Superior temporal gyrus (tissue), 1 donor: ENCODE data around the gene KCNJ6.

Source experiments
- DNase-seq: peaks from one replicate; pipeline ENCODE4 v3.0.0-alpha.2; 2016; ENCODE audit errors: extremely low spot score

Gene KCNJ6

DNA sequence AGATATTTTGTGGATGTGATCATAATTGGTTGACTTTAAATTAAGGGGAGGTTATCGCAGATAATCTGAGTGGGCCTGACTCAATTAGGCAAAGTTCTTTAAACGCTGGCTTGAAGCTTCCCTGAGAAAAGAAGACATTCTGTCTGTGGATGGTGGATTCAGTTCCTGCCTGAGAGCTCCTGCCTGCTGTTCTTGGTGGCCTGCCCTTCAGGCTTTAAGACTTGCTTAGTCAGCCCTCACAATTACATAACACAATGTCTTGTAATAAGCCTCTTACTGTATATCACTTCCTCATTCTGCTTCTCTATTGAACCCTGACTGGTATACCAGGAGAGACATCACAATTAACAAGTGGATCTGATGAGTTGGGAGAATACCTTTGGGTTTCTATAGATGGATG is 50.2 kb downstream of the KCNJ6 start:
- peak; percentile 56 for DNase-seq

DNA sequence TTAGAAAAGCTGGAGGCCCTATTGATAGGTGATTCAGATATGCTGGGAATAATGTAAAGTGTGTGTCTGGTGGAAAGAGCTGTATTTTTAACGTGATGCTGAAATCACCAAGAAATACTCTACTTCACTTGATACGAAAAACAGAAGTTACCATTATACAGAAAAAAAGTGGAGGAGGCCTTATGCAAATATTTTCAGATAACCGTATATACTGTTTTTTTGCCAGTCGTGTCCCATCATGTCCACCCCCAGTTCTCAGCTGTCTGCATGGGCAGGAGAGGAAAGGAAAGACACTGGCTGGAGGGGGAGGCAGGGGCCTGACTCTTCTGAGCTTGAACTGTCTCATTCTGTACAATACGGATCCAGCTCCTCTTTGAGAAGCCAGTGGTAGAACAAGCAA is 51.1 kb downstream of the KCNJ6 start:
- DNase-seq, result no peak

DNA sequence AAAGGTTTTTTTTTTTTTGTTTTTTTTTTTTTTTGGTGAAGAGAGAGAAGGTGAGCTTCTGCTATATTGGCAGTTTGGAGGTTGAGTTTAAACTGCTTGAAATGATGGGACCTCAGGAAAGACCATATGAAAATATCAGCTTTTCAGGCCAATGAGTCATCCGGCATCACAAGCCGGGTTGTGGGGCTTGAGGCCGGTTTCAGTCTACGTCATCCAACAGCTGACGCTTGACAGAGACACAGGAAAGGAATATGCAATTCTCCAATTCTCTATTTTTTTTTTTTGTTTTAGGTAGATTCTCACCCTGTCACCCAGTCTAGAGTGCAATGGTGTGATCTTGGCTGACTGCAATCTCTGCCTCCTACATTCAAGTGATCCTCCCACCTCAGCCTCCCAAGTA is 52.4 kb downstream of the KCNJ6 start:
- no peak for DNase-seq

DNA sequence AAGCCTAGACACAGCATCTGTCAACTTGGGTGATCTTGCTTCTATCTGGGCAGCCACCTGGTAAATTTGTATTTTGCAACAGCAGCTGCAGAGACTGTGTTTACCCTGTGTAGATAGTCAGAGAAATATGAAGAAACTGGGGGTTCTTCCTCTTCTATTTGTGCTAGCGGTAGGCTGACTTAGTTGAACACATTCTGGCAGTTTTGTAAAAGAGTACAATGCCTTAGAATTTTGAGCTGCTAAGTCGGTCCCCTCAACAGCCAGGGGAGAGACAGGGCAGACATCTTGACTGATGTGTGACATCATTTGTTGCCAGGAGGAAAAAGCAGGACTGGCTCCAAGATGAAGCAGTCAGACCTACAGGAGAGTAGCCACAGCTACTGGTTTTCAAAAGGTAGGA is 53.7 kb downstream of the KCNJ6 start:
- DNase-seq, result peak; percentile 51

DNA sequence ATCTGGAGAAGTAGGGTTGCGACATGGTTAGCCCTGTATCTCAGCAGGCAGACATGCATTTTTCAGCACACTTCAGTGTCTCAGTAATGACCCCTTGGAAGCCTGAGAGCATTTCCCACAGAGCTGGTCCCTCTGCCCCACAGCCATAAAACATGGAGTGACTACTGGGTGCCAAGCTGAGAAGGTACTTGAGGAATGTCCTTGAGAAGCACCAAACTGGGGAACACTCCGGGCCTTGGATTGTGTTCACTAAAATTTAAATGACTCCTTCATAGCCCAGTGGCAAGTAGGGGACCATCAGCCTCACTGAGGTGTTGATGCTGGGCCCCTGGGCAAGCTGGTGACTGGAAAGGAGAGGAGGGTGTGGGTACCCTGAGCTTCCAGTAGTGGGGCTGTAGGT is 54.7 kb downstream of the KCNJ6 start:
- no peak for DNase-seq

DNA sequence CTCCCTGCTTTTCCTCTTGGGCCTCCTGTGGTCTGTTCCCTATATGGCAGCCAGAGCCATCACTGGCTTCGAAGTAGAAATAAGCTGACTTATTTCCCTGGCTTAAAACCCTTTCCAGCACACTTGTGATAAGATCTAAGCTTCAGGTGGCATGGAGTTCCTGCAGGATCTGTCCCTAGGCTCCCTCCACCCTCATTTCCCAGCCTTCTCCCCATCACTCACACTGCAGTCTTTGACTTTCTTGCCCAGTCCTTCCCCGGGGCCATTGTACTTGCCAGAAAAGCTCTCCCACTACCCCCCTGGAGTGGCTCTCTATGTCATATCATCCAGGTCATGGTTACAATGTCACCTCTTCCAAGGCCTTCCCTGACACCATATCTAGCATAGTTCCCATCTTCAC is 55.8 kb downstream of the KCNJ6 start:
- DNase-seq, result no peak

DNA sequence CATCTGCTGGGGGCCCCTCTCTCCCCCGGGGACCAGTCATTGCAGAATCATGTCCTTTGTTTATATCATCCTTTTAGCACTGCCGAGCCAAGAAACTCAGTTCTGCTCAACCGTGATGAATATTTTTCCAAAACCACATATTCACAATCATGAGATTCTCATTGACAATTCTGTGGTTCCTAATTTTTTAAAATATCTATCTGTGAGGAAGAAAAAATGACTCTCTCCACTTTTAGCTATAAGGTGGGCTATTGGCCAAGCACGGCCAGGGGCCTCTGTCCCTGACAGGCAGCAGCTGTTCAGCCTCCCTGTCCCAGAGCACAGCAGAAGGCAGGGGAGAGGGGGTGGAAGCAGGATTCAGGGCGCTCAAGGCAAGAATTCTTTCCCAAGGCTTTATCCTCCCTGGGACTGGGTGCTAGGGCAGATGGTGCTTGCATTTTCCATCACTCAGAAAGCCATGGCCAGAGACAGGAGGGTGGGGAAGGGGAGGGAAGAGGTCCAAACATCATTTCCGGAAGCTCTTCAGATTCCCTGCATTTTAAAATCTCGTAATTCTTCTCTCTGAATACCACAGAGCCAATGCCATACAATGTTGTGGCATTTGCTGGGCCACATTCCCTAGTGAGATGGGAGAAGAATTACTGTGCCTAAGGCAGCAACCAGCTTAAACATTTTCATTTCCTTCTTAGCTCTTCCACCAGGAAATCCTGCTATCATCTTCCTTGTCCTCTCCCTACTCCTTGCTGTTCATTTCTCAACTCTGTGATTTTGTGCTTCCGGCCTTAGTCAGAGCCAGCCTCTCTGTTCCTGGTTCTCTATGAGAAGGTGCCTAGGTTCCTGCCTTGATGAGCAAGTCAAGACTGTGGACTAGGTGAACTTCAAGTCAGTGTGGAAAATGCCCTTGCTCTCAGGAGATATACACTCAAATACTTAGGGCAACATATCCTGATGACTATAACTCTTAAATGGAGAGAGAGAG is 60.3 kb downstream of the KCNJ6 start:
- peak; percentile 32 for DNase-seq

DNA sequence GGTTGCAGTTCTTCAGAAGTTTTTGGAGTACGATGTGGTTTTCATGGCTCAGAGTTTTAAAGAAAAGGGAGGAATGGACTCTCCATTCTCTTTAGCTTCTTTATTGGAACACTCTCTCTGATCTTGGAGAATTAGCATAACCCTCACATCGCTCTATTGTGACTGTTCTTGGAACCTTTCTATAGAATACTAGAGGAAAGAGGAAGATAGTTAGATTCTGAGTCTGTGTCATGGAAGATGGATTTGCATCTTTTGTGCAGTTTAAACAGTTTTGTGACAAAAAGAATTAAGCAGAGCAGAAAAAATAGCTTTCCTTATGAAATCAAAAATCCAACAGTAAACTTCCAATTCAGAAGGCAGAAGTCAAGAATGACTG is 61.0 kb downstream of the KCNJ6 start:
- no peak for DNase-seq

DNA sequence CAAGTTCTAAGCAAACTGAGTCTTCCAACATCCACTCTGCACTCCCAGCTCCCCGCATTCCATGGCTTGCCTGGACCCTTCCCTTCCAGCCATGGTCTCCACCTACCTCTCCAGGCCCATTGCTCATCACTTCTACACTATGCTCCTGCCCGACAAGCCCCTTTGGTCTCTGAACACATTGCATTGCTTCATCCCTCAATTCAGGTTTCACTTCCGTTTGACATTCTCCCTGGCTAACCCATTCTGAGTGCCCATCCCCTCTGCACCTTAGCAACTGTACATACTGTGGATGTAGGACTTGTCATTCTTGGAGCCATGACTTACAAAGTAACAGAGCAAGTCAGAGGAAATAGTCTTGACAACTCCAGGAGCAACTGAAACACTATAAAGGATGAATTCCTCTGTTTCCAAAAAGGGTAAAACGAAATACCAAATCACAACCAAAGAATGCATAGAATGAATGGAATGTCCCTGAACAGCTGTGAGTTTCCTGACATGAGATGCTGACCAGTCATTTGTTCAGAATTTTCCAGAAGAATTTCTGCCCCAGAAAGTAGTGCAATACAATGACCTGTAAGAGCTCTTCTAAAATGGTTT is 66.7 kb downstream of the KCNJ6 start:
- no peak for DNase-seq

DNA sequence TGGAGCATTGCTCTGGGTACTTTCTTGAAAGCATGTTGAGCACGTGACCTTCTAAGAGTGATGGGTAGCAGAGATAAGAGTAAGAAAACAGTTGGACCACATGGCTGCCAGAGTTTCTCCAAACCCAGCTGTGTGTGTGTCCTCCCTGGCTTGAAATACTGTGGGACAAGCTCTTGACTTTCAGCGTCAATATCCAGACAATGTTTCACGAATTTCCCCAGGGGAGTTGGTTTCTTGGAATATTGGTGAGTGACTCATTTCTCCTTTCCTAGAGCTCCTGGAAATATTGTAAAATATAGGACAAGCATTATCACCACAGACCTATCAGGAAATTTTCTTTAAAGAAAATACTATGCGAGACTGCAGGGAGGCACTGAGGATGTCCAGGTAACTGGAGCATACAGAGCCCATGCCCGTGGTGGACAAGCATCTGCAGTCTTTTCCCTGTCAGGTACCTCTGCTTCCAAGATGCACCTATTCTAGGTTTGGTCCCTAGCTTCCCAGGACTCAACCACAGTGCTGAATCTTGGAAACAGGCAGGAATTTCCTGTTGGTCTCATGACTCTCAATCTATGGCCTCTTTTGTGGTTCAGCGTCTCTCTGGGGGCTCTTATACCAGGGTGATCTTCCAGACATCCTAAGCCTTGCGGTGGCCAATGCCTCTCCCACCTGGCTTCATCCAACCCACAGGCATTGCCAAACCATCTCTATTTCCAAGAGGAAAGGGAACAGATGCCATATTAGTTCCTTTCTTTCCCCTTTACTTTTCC is 67.4 kb downstream of the KCNJ6 start:
- no peak for DNase-seq

DNA sequence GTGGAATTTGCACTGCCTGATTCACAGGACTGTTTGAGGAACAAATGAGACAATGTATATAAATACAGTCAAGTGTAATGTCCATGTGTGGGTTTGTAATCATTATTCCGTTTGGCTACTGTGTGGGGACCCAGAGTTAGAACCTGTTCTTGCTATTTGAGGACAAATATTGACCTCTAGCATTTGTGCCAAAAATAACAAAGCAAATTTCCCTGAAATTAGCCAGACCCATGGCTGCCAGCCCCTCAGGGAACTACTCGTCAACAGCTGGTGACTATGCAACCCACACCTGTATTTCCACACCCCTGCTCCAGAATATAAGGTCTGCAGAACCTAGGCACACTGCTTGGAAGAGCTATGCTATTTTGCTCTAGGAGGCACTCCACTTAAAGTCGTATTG is 70.7 kb downstream of the KCNJ6 start:
- no peak for DNase-seq

DNA sequence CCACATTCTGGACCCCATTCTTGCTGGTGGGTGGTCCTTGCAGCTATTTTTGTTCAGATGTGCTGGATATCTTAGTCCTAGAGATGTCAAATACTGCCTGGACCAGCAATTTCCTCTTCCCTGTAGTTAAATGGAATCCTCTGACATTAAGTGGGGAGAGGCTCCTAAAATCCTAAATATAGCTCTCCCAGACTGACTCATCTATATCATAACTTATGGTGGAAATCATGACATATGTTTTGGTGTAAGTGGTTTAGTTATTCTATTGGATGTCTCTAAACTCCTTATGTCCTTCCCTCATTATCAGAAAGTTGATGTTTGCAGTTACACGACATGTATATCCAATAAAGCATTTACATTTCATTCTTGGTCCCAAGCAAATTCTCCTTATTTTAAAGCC is 73.1 kb downstream of the KCNJ6 start:
- no peak for DNase-seq

DNA sequence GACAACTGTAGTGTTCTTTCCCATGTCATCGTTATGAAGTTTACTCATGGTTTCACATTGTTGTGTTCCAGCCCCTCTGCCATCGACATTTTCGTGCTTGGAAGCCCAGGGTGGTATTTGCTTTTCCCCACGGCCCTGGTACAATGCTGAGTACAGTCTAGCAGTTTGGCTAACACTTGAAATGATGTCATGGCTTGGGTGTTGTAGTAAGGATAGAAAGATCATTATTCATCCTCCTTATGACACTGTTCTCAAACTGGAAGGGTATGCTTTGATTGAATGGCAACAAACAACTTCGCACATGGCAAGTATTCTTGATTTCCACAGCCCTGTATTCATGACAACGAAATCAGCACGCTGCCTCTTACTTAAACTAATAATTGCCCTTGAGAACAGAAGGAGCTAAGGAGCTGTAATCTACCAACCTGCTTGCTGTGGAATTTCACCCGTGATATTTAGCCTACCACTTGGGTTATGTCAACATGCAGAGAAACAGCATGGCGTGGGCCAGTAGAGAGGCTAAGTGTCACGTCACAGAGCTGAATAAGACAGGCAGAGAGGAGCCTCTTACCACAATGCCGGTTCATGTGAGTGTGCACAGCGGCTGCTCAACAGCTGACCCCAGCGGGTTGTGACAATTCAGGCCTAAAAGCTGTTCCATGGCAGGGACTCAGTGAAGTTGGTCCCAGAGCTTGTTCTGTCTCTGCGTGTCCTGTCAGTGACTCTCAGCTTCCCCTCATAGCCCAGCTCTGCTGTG is 73.9 kb downstream of the KCNJ6 start:
- DNase-seq, result no peak

DNA sequence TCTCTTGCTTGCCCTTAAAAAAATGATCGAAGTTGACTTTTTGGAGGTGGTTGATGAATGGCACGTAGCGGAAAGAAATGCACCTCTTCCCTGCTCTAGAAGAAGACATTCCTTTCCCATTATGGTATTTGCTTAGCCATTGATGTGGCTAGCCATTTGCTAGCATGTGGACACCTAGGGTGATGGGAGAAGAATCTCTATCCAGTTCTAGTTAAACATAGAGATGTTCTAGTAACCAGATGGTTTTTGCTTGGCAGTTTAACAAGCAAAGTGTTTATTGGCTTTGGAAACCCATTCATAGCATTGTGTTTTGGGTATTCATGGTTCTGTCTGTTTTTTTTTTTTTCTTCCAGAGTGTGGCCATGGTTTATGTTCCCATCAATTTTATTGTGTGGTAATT is 78.9 kb downstream of the KCNJ6 start:
- no peak for DNase-seq

DNA sequence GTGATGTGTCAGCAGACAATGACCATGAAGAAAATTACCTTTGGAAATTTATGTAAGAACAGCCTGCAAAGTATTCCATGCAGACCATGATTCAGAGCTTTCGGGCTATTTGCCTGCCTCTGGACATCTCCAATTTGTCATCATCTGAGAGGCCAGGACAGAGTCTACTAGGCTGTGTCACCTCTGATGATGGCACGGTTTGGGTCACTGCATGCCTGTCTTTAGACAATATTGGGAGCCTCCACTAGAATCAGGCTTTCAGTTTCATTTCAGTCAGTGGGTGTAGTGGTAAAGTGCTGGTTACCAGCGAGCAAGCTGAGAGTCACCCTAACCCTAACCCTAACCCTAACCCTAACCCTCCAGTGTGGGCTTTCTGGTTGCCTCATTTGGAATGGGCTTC is 80.8 kb downstream of the KCNJ6 start:
- no peak for DNase-seq

DNA sequence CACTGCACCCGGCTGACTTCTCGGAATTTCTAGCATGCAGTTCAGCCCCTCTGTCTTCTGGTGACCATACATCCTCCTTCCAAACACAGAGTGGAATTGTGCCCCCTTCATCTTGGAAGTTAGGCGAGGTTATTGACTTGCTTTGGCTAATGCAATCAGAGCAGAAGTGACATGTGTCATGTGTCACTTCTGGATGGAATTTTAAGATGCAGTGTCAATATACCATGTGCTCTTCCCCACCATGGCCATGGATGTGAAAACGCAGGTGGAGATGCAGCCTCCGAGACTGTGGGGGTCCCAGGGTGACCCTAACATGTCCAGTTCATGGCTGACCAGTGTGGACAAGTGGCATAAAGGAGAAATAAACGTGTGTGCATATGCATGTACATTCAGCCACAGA is 83.0 kb downstream of the KCNJ6 start:
- DNase-seq, result no peak

DNA sequence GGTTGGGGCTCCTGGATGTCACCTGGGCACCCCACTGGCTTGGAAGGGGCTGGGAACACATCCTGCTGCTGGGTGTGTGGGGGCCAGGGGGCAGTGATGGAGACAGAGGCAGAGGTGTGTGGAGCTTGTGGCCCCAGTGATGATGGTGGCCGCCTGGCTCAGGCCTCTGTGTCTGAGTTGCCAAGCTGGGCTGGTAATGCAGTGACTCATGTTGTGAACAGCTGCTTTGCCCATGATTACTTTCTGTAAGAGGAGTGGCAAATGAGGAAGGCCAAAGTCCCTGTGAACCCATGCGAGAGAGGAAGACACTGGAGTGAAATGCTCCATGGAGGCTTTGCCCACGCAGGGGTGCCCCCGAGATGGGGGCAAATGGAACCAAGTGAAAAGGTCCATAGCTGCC is 86.8 kb downstream of the KCNJ6 start:
- DNase-seq, result no peak

DNA sequence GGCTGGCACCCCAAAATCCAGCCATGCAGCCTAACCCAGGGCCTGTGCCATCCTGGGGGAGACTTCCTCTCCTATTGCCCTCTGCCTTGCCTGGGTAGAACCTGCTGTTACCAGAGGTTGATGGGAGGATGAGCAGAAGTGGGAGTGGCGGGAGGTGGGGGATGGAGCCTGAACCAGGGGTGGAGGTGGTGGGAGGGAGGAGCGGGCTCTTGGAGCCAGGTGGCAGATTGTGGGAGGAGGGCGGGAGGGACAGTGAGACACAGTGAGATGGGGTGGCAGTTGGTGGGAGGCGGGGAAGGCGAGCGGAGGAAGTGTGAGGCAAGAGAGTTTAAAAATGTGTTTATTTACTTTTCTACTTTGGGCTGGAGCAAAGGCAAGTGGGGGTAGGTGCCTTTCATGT is 87.3 kb downstream of the KCNJ6 start:
- no peak for DNase-seq

DNA sequence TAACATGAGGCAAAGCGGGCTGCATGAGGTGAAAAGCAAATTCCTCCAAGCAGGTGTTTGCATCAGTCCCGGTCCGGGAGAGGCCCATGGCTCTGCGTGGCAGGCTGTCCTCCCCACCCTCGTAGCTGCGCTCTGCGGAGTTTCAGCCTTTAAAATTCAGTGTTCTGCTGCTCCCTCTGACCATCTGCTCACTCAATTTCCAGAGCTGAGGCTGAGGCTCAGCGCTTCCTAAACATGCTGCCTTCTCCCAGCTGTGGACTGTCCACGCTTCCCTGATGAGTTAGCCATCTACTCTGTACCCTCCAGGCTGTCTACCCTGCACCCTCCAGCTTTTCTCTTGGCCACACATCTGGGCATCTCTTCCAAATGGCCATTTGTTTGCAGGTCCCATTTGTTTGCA is 87.7 kb downstream of the KCNJ6 start:
- peak; percentile 31 for DNase-seq

DNA sequence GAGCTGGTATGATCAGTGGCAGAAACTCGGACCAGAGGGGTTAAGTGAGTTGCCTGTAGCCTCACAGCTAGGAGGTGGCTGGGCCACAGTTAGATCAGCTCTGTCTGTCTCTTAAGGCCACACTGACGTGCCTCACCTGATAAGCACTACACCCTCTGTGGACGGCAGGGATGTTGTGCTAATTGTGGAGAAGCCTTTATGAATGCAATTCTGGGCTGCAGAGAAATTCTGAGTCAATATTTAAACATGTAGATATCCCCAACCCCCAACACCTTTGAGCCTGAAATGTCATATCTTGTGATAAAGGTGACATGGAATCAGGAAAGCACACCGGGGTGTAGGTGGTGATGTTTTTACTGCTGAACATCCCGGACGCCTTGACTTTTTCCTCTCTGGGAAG is 88.3 kb downstream of the KCNJ6 start:
- DNase-seq, result no peak

DNA sequence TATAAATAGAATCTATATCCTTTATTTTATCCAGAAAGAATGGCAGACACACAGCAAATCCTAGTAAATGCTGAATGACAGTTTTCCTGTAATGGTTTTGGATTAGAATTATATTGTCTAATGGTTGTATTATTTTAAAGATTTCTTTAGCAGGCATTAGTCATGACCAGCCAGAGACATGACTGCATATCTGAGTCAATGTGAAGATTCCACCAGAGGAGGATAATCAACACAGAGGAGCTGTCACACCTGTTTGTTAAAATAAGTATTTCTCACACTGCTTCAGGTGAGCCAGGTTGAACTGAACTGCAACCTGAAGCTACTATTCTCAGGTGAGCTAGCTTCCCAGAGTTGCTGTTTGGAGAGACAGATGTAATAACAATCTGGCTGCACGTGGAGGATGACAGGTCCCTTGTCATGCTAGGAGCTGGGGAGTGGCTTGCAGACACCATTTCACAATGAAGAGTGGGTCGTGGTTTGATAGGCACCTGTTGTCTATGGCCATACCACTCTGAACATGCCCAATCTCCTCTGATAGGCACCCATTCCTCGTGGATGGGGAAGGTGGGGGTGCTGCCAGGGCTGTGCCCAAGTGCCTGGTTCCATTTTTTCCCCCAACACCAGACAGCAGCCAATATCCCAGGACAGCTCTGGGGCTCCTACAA is 94.3 kb downstream of the KCNJ6 start:
- DNase-seq, result no peak
